NCI-H446 treated with DMSO at 0.1 percent for 48 hours (cell line): ENCODE results near the gene GFRAL.

Source experiments
- DNase-seq: peaks from one replicate; lab custom pipeline; 2025; lab: John Stamatoyannopoulos, UW

The GFRAL gene

GRCh38 chr6:55433446-55434130 is 106.3 kb downstream of the GFRAL start:
- DNase-seq, result no peak

GRCh38 chr6:55437141-55437540 is 109.9 kb downstream of the GFRAL start:
- DNase-seq, result no peak

- DNase-seq, result peak; percentile 44
These were observed 110.9 kb downstream of the GFRAL start for GRCh38 chr6:55438203-55438602.

- DNase-seq, result no peak
These were observed 116.2 kb downstream of the GFRAL start for GRCh38 chr6:55443238-55444134.

- DNase-seq, result peak; percentile 29
These were observed 118.5 kb downstream of the GFRAL start for GRCh38 chr6:55445648-55446204.

GRCh38 chr6:55447891-55448290 is 120.6 kb downstream of the GFRAL start:
- DNase-seq, result no peak

- no peak for DNase-seq
These were observed 121.2 kb downstream of the GFRAL start for GRCh38 chr6:55448451-55448850.

GRCh38 chr6:55449225-55449624 is 122.0 kb downstream of the GFRAL start:
- peak; percentile 49 for DNase-seq

GRCh38 chr6:55450005-55450404 is 122.7 kb downstream of the GFRAL start:
- no peak for DNase-seq
